HuH-7.5 (cell line): ENCODE data around the gene PRIMA1.
"Not testable (repeated sequence)": the region's sequence is repeated elsewhere in the genome, so short reads cannot be mapped to it uniquely, and the experiment has no call there.

Experiments
- DNase-seq: peaks from one replicate; pipeline ENCODE4 v3.0.0; 2011; ENCODE audit warnings: low spot score

The PRIMA1 gene, protein sequence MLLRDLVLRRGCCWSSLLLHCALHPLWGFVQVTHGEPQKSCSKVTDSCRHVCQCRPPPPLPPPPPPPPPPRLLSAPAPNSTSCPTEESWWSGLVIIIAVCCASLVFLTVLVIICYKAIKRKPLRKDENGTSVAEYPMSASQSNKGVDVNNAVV

DNA sequence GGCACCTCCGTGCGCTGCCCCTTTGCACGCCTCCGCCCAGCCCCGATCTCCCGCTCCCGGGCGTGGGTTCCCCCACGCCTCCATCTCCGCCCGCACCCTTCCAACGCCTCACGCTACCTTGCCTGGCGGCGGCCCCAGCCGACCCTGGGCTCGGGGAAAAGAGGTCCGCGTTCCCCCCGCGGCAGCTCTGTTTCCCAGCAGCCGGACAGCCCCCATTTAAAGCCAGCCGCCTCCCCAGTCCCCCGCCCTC, at the start of gene PRIMA1:
PRIMA1 (minus strand) TSS at position 193 of the 250 bp plus-strand sequence. CDS start 767 bp downstream, outside the sequence.
- DNase-seq = no peak

DNA sequence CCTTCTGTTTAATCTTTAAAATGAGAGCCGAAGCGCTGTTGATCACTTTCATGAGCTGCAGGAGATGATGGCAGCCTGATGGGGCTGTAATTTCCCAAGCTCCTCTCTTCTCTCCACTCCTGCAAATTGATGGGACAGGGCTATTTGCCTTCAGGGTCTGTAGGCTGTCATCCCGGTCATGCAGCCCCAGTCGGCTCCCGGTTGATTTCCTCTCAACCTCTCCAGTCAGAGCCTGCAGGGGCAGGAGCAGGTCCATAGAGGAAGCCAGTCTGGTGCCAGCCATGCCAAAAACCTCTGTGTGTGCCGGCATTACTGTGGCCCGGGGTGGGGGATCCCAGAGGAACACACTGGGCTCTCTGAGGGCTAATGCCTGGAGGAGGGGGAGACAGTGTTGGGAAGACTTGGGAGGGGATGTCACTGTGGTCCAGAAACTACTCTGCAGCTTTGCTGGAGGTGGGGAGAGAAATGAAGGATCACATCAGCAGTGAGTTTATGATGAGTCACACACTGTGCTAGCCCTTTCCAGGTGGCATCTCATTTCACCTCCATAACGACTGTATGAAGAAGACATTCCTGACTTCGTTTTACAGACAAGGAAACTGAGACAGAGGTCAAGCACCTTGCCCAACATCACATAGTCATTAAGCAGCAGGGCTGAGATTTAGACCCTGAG, 46.5 kb upstream of the PRIMA1 start:
- DNase-seq = no peak

DNA sequence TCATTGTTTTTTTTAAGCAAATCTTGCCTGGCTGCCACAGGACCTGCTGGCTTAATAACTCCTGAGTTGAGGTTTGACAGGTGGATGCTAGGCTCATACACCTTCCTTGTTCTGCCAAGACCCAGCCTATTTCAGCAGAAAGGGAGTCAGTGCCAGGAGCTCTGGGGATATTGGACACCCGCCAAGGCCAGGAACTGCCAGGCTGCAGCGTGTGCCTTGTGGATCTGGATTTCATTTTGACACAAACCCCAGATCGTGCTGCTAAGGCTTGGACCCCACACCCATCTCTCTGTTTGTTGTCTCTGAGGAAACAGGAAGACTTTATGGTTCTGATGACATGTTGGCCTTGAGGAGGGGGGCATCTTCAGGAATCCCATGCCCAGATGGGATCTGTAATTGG, 44.4 kb upstream of the PRIMA1 start:
- DNase-seq = no peak

DNA sequence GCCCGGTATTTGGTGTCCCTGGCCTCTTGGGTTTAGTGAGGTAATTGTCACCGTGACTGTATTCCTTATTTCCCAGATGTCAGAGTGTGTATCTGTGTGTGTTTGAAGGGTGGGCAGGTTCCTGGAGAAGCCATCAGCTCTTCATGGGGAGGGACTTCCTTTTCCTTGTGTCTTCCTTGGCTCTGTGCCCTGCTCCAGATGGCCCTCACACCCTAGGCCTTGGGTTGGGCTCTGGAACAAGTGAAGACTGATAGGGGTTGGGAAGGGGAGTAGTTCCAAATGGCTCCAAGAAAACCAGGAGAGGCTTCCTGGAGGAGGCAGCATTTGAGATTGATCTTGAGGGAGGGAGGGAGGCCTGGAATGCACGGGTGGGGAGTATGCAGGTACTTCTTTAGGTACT, 43.8 kb upstream of the PRIMA1 start:
- DNase-seq = no peak

DNA sequence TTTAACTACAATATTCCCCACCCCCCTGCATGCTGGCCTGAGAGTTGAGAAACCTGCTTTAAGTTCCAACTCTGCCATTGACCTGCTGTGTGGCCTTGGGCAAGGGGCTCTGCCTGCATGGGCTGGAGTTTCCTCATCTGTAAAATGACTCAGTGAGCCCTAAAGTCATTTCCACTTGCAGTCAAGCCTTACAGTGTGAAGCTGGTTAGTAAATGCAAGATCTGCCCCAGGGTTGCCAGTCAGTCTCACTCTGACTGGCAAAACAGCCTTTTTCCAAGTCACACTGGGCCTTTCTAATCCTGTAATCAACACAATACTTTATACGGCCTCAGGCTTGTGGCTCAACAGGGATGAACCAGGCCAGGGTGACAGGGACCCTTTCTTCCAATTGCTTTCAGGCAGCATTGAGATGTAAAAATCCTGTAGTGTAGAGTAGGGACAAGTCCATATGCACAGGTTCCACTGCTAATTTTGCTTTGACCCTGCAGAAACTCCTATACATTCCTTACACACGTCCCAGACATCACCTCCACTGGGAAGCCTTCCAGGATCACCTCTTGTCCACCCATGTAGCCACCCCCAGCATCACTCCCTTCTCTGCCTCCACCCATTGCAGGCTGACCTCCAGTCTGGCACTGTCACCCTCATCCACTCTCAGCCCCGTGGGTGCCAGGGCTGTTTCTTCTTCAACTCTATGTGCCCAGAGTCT, 42.6 kb upstream of the PRIMA1 start:
- DNase-seq = no peak

DNA sequence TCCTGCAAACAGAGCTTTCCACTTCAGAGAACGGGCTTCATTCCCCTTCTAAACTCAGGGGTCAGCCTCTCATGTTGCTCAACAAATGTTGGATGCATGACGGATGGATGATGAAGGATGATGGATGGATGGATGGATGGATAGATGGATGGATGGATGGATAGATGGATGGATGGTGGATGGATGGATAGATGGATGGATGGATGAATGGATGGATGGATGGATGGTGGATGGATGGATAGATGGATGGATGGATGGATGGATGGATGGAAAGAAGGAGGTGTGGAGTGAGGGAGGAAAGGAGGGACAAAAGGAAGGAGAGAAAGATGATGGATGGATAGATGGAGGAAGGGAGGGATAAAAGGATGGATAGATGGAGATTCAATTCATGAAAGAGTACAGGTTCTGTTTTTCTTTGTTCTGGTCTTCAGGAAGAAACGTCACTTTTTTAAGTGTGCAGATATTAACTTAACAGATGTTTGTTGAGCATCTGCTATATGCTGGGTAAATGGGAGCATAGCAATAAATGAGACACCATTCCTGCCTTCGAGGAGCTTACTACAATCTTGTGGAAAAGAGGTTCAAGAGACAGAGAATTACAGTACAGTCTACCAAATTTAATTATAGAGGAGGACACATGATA, 41.7 kb upstream of the PRIMA1 start:
- DNase-seq = no peak

DNA sequence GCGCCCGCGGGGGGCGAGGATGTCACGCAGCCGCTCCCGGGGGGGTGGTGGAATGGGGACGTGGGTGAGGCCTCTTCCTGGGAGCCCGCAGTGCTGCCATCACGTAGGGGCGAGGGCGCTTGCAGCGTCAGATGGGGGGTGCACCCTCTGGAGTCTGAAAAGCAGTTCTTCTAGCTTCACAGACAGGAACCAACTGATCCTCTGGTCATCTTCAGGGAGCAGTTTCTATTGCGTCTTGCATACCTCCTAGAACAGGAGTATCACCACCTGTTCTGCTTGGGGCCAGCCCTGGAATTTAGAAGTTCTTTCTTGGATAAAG, 36.9 kb upstream of the PRIMA1 start:
- DNase-seq = no peak

DNA sequence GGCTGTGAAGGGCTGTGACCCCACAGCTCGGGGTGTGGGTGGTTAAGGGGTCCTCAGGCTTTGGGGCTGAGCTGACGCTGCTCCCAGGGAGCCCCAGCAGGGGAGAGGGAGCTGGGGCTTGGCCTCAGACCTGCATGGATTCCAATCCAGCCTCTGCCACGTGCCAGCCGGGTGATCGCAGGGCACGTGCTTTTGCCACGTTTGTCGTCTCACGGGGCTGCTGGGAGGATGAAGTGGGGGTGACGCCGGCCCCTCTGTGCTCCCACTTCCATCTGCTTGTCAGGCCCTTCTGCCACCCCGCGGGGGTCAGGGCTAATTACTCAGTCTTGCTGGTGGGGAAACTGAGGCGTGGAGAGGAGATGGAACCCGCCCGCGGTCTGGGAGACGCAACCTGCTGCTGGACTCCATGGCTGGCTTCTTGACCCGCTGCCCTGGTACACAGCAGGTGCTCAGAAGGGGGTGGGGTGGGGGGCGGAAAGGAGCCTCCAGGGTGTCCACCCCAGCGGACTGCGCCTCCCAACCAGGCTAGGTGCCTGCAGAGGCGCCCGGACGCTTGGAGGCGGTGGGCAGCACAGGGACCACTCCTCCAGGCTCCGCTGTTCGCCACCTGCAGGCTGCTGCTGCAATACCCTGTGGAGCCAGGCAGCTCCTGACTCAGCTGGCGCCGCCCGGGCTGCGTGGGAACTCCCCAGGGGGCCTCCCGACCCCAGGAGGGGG, 36.4 kb upstream of the PRIMA1 start:
- no peak for DNase-seq

DNA sequence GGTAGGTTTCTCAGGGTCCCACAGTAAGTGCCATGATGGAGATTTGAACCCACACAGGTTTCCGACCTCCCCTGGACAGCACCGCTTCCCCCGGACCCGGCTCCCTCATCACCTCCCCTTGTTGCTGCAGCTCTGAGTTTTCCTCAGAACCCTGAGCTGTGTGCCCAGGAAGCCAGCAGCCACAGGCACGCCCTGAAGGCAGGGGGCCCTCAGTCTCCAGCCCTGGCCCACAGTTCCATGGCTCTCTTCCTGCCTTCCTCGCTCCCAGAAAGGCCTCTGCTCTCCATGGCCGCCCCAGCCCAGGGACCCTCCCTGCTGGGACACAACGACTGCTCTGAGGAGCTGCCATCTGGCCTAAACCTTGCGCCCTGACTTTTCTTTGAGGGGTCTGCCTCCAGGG, 35.8 kb upstream of the PRIMA1 start:
- no peak for DNase-seq

DNA sequence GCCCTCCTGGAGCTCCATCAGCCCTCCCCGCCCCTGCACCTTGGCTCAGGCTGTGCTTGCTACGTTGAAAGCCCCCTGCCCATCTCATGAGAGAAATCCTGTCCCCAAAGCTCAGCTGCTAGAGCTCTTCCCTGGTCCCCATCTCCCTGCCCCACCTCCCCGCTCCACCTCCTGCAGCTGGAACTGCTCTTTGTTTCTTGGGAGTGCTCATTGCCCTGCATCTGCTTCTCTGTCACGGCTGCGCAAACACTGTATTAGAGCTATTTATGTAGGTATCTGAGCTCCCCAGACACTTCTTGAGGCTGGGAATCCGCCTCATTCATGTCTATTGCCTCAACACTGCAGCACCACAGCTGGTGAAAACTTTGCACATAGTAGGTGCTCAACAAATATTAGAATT, 32.8 kb upstream of the PRIMA1 start:
- no peak for DNase-seq

DNA sequence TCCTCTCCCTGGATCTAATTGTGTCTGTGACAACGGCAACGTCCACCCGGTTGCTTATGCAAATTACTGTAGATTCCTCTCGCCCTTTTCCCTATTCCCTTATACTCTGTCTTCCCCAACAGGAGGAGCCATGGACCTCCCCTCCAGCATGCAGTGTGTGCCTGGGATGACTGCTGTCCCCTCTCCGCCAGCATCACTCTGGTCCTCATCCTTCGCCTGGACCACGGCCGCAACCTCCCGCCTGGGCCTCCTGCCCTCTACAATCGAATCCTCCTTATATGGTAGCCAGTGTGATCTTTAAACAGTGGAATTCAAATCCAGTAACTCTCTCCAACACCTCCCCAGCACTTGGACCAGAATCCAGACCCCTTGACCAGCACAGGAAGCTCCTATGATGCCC, 30.6 kb upstream of the PRIMA1 start:
- no peak for DNase-seq

DNA sequence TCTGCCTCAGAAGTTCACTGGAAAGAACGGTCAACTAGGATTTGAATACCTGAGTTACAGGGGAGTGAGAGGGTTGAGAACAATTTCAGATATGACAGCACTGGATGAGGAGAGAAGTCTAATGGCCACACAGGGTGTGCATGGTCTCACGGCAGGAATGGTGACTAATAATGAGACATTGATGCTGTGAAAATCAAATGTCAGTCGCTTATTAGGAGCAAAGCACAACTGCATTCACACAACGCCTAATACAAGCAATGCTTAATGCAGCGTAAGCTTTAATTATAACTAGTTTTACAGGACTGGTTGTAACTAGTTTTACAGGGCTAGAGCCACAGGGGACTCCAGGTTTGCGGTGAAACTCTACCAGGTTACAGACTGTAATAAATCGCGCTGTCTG, 23.4 kb upstream of the PRIMA1 start:
- no peak for DNase-seq

DNA sequence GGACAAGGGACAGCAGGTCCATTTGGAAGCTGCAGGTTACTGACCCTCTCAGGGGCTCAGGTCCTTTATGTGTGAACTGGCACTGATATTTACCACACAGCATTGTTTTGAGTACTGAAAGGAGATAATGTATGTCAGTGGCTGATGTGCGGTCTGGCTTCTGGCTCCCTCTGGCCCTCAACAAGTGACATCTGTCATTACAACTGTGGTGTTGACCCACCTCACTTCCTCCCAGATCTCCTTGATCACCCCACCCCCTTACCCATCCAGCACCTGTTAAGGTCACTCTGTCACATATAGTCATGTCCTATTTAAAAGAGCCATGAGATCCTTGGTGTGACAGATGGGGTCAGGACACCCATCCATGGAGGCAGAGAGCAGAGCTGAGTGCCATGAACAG, 22.7 kb upstream of the PRIMA1 start:
- DNase-seq = no peak

DNA sequence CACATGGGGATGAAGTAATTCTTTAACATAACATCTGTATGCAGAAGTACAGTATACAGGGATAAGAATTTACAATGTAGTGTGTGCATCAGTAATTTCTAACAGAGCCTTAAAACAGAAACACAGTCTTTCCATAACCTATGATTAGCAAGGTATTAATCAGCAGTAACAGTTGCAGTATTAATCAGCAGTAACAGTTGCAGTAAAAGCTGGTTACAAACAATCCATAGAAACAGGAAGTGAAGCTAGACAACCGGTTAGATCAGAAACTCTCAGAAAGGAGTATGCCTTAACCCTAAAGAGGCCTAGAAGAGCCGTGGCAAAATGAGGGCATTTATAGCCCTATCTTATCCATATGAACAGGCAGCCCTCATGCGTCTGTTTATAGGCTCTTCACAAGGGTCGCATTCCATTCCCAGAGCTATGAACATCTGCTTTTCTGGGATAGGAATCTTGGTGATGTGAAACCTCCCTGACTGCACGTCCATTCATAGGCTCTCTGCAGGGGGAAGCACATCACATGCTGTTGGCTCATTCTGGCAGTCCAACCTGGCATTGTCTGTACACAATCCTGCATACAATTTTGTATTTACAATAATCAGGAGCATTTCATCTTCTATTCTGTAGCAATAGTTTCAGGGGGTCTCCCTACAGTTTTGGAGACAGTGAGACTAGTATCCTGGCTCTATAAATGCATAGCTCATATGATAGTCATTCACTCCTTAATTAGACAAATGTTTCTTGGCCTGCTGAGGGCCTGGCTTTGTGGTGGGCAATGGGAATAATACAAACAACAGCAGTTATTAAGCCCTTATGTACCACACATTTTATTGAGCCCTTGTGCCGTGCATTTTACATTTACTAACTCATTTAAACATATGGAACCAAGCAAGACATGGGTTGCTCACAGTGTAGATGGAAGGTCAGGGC, 21.5 kb upstream of the PRIMA1 start:
- DNase-seq = not testable (repeated sequence)

DNA sequence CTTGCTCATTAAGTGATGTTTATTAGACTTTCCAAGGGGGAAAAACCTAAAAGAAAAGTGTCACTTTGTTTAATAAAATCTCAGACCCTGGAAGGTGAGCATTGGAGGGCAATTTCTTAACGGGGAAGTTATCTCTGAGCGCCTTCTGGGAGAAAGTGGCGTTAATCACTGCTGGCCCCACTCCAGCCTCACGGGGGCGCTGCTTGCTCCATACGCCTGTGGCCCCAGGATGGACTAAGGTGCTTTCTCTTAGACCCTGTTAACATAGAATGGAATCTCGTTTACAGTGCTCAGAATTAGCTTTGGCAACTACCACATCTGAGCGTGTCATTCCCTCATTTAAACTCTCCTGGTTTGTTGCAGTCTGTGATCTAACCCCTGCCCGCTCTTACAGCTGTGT, 16.4 kb upstream of the PRIMA1 start:
- DNase-seq = no peak

DNA sequence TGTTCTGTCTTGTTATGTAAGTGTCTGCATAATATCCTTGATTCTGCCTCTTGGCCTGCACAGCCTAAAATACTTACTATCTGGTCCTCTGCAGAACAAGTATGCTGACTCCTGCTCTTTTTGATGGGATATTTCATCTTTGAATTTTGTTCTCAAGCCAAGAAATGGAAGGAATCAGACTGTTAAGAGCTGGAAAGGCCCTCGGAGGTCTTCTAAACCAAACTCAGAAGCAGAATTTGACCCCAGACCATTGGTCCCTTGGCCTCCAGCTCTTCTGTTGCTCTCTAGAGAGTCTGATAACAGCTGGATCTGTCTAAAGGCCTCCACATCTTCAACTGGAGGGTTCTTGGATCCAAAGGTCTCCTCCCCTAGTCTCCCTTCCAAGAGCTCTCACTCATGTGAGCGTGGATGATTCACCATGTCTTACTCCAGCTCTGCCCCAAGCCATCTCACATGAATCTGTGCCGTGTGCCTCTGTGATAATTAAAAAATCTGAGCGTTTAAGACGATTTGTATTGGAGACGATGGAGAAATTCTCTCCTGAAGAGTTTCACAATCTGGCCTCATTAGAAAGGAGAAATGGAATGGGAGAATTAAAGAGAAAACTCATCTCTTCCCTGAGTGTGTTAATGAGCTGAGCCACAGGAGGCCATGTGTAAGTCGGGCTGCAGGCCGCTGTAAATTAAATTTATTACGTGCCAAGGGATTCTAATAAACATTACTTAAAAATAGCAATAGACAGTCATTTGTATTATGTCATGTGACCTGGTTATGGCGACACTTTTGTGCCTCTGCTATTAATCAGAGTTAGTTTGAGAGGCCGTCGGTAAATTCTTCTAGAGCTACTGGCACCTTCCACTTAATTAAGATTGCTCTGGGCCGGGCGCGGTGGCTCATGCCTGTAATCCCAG, 15.4 kb upstream of the PRIMA1 start:
- no peak for DNase-seq

DNA sequence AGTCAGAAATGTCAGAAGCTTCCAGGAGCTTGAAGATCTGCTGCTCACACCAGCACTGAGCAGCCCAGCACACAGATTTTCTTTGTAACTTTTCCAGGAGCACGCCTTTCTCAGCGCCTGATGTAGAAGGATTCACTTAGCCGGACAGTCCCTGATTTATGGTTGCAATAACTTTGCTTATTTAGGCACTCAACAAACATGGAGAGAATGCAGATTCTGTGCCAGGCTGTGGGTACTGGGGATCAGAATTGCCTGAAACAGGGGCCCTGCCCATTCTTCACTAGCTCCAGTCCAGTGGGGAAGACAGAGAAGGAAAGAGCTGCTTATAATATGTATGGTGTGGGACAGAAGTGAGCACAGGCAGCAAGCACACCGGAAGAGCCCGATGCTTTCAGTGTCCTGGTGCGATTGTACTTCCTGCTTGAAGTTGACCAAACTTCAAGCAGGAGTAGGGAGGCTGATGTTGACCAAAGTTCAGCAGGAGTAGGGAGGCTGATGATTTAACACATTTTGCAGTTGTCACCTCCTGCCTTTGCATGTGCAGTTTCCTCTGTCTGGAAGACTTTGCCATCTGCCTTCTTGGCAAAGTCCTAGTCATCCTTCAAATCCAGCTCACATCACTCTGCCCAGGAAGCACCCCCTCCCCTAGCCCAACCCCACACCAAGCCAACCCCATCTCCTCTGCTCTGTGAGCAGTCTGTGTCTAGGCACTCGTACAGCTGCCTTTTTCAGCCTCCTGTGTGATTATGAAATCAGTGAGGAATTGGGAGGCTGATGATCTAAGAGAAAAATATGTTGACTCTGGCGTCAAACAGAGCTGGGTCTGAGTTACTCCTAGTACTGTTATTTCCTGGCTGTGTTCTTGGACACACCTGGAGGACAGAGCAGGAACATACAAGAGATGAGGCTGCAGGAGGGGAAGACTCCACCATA, 12.0 kb upstream of the PRIMA1 start:
- no peak for DNase-seq

DNA sequence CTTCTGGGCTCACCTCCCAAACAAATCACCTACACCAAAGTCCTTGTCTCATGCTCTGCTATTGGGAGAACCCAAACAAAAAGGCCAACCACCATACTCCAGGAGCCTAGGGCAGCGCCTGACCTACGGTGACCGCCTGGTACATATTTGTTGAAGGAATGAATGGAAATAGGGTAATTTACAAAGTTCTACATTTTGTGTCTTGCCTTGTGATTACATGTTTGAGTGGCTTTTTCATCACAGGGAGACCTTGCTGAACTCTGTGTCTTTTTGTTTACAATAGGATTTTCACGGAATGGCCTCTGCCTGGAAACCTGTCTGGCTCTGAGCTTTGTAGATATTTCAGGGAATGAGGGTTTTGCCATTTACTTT, 11.3 kb upstream of the PRIMA1 start:
- DNase-seq = no peak

DNA sequence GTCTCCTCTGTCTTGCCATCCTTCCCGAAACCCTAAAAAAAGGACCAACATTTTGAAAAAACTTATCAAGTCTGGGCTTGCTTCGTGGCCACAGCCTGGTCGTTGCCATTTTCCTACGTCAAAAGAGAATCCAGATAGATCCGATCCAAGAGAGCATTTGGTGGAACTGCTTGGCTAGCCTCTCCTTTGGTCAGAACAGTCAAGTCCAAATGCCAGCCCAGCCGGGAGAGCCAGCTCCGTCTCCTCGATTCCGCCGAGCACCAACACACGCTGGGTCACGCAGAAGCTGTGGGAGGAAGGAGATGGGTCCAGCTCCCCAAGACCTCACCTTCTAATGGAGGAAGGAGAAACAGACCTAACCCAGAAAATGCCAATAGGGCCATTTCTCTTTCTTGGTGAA, 9.3 kb upstream of the PRIMA1 start:
- DNase-seq = no peak

DNA sequence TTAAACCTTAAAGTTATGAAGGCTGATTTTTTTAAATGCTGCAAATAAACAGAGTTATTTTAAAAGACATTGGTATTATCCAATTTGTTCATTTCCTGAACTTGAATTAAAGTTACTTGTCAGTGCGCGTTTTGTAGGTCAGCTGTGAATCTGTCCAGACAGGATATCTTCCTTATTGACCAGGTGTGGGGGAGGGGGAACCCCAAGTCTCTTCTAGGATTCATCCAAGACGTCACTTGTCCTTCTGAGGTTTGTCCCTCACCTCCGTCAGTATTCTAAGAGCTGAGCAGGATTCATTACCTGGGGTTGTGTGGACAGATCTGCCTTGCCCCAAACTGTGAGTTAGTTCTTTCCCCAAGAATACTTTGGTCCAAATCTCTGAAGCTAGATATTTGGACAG, 8.8 kb upstream of the PRIMA1 start:
- DNase-seq = no peak
